ENCODE measurements around the gene SLC9C1. TPM values are rescaled to one million over a fixed set of nuclear protein-coding genes. Genes with fewer than 3 reads are reported as not detected.

The SLC9C1 gene
- total RNA-seq, 2 experiments from 2014 or later, result not detected

GRCh38 chr3:112119962-112120836 lies 173.8 kb downstream of the SLC9C1 start:
- intact Hi-C loops (cut with DNase I, micrococcal nuclease), result loop anchor here in 1 of 2 experiments (5.0 kb wide), 1 partner anchor 182 kb away; no protein-coding TSS in a partner anchor
- no peaks in the 10 kb centered on the region for H3K9me3 Mint-ChIP-seq
- H3K4me3 ChIP-seq (ENCODE audit: low read length), result no peak overlapping the region
- peak overlapping the region; percentile 66 for H3K4me3 Mint-ChIP-seq
- no peak for TF ChIP-seq CTCF (IDR thresholded peaks at IDR 0.05)
- no peaks in the 10 kb centered on the region for H3K27me3 Mint-ChIP-seq
- peaks cover 70% of the 10 kb centered on the region for H3K4me1 Mint-ChIP-seq (ENCODE audit: low read depth)
- H3K36me3 Mint-ChIP-seq (ENCODE audit: low read depth), result peaks cover 45% of the 10 kb centered on the region
- peak overlapping the region; percentile 32 for H3K27ac Mint-ChIP-seq
- peak in 3 of 14 experiments; percentile 45 to 55 (median 49) for DNase-seq
- peak; percentile 82 for ATAC-seq (ENCODE audit: poor library complexity)
- H3K27me3 ChIP-seq (ENCODE audit: control insufficient read depth in 1 of 2, insufficient read depth in 2 of 2, low read length in 2 of 2), result no peaks in the 10 kb centered on the region
- POLR2A ChIA-PET, result interaction anchor here (1.3 to 1.5 kb wide), 2 partner anchors 9 kb away, joined by 5 read pairs; no protein-coding TSS in a partner anchor
- CTCF ChIA-PET, result interaction anchor here (0.6 kb wide), 1 partner anchor 16 kb away, joined by 3 read pairs; no protein-coding TSS in a partner anchor
- no peak overlapping the region for H3K27ac ChIP-seq (ENCODE audit: low read depth in 1 of 2, low read length in 2 of 2)
- H3K9me3 ChIP-seq (ENCODE audit: control insufficient read depth in 1 of 2, insufficient read depth in 1 of 2, low read length in 2 of 2), result no peaks in the 10 kb centered on the region
- H3K4me1 ChIP-seq (ENCODE audit: insufficient read depth, low read length), result peaks cover 10% of the 10 kb centered on the region
- H3K36me3 ChIP-seq (ENCODE audit: insufficient read depth, low read length), result peaks cover 24% of the 10 kb centered on the region

- H3K27ac ChIP-seq (ENCODE audit: low read depth in 1 of 2, low read length in 2 of 2), result no peak overlapping the region
- no peak overlapping the region for H3K4me3 ChIP-seq (ENCODE audit: low read length)
- no peaks in the 10 kb centered on the region for H3K27me3 ChIP-seq (ENCODE audit: control insufficient read depth in 1 of 2, insufficient read depth in 2 of 2, low read length in 2 of 2)
- no peak for ATAC-seq (ENCODE audit: poor library complexity)
- H3K27me3 Mint-ChIP-seq, result no peaks in the 10 kb centered on the region
- intact Hi-C loops (cut with DNase I, micrococcal nuclease), result no loop called here
- TF ChIP-seq CTCF (IDR thresholded peaks at IDR 0.05), result no peak
- no peaks in the 10 kb centered on the region for H3K9me3 Mint-ChIP-seq
- H3K36me3 ChIP-seq (ENCODE audit: insufficient read depth, low read length), result peaks cover 4% of the 10 kb centered on the region
- peaks cover 64% of the 10 kb centered on the region for H3K4me1 Mint-ChIP-seq (ENCODE audit: low read depth)
- ChIA-PET CTCF (no interaction called here), POLR2A (interaction anchor here (0.6 to 1.0 kb wide), 2 partner anchors 25 to 50 kb away, joined by 4 read pairs; no protein-coding TSS in a partner anchor)
- H3K4me1 ChIP-seq (ENCODE audit: insufficient read depth, low read length), result peaks cover 10% of the 10 kb centered on the region
- H3K27ac Mint-ChIP-seq, result peak overlapping the region; percentile 7
- no peaks in the 10 kb centered on the region for H3K9me3 ChIP-seq (ENCODE audit: control insufficient read depth in 1 of 2, insufficient read depth in 1 of 2, low read length in 2 of 2)
- H3K36me3 Mint-ChIP-seq (ENCODE audit: low read depth), result peaks cover 27% of the 10 kb centered on the region
- DNase-seq, result peak in 2 of 14 experiments; percentile 46 to 47
- H3K4me3 Mint-ChIP-seq, result no peak overlapping the region
Measured at GRCh38 chr3:112117841-112118571, 176.0 kb downstream of the SLC9C1 start.

GRCh38 chr3:112117415-112117814 lies 176.6 kb downstream of the SLC9C1 start:
- Mint-ChIP-seq H3K36me3 (ENCODE audit: low read depth) (peaks cover 21% of the 10 kb centered on the region), H3K27me3 (no peaks in the 10 kb centered on the region), H3K27ac (no peak overlapping the region), H3K4me3 (no peak overlapping the region), H3K9me3 (no peaks in the 10 kb centered on the region), H3K4me1 (ENCODE audit: low read depth) (peaks cover 58% of the 10 kb centered on the region)
- no peak overlapping the region for H3K4me3 ChIP-seq (ENCODE audit: low read length)
- H3K9me3 ChIP-seq (ENCODE audit: control insufficient read depth in 1 of 2, insufficient read depth in 1 of 2, low read length in 2 of 2), result no peaks in the 10 kb centered on the region
- DNase-seq (no peak), ATAC-seq (ENCODE audit: poor library complexity) (no peak)
- POLR2A ChIA-PET, result interaction anchor here (1.0 kb wide), 1 partner anchor 25 kb away, joined by 4 read pairs; no protein-coding TSS in a partner anchor
- CTCF ChIA-PET, result interaction anchor here (0.9 kb wide), 1 partner anchor 11 kb away, joined by 3 read pairs; no protein-coding TSS in a partner anchor
- H3K27ac ChIP-seq (ENCODE audit: low read depth in 1 of 2, low read length in 2 of 2), result no peak overlapping the region
- H3K27me3 ChIP-seq (ENCODE audit: control insufficient read depth in 1 of 2, insufficient read depth in 2 of 2, low read length in 2 of 2), result no peaks in the 10 kb centered on the region
- H3K4me1 ChIP-seq (ENCODE audit: insufficient read depth, low read length), result peaks cover 10% of the 10 kb centered on the region
- intact Hi-C loops (cut with DNase I, micrococcal nuclease), result no loop called here
- H3K36me3 ChIP-seq (ENCODE audit: insufficient read depth, low read length), result no peaks in the 10 kb centered on the region
- TF ChIP-seq CTCF (IDR thresholded peaks at IDR 0.05), result no peak
